Bronchus fibroblast of lung (primary cell): ENCODE data around the gene THUMPD3. TPM values are rescaled to one million over a fixed set of nuclear protein-coding genes. Genes with fewer than 3 reads are reported as not detected.

ENCODE experiments used
- total RNA-seq: library from RNA; depleted of rRNA; stranded (reverse); fragments of >200 nt; gene quantifications from 2 replicates; pipeline ENCODE4 v1.2.3, GENCODE V29; 2015

The THUMPD3 gene
- 27.9 and 34.0 TPM in 2 replicates for total RNA-seq

DNA sequence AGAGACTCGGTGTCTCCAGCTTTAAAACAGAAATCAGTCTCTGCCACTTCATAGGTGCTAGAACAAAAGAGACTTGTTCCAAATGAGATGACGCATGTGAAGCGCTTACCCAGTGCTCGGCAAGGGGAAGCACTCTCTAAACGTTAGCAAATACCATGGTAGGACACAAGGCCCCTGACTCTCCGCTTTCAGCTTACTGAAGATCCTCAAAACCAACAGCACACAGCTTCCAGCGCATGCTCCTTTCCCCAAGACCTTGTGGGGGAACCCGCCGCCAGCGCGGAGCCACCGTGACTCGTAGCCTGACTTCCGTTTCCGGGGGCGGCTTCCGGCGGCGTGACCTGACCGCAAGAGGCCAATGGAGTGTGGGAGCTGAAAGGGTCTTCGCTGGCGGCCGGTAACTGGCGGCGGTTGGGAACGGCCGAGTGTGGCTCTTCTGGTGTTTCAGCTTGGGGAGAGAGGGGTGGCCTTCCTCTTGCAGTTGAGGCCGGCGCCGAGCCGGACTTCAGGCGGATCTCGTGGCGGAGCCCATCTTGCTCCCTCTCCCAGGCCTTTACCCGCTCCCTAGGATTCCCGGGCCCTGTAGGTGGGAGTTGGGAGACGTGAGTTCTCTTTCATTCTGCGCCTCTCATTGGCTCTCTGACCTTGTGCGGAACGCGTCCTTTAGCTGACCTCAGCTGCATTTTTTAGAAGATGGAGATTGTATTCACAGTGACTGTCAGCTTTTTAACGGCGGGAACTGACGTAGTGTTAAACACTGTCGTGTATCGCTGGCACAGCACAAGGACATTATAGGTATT lies at the start of gene THUMPD3:
THUMPD3 (plus strand) TSS at position 324 of the 800 bp plus-strand sequence. CDS start 2,015 bp downstream, outside the sequence.

GRCh38 chr3:9397332-9397905 lies 34.6 kb downstream of the THUMPD3 start, which contains the start of gene SETD5:
Gene SETD5, plus strand, starts transcription at chr3:9397615. Its CDS starts 31,324 bp downstream, at chr3:9428939.

Other genes starting within 250 kb of the THUMPD3 start
- 1.2 and 1.7 TPM in 2 replicates for gene SRGAP3, start 113.4 kb upstream of the THUMPD3 start, total RNA-seq
- 22.7 and 25.9 TPM in 2 replicates for gene SETD5, start 34.6 kb downstream of the THUMPD3 start, total RNA-seq
- gene LHFPL4, start 190.8 kb downstream of the THUMPD3 start, total RNA-seq: not detected in 2 replicates